HEK293 (cell line): Measurements from ENCODE around the gene RTN4RL2.

Source experiments
- CTCF ChIP-seq: fragments of 450-650 bp; formaldehyde crosslinking; IDR thresholded peaks from 2 replicates; pipeline ENCODE4 v1.5.1; 2016; ENCODE audit warnings: missing biosample characterization, missing genetic modification characterization
- ELK4 ChIP-seq: IDR thresholded peaks from 2 replicates; pipeline ENCODE4 v1.6.1; 2011; ENCODE audit warnings: mild to moderate bottlenecking, low read depth, low read length, borderline replicate concordance
- KLF17 ChIP-seq: fragments of 450-650 bp; formaldehyde crosslinking; IDR thresholded peaks from 2 replicates; pipeline ENCODE4 v1.5.1; 2016; ENCODE audit warnings: missing biosample characterization, missing genetic modification characterization
- MYNN ChIP-seq: fragments of 450-650 bp; formaldehyde crosslinking; IDR thresholded peaks from 2 replicates; pipeline ENCODE4 v1.5.1; 2016; ENCODE audit warnings: missing biosample characterization, missing genetic modification characterization, borderline replicate concordance
- ZNF580 ChIP-seq: fragments of 450-650 bp; formaldehyde crosslinking; IDR thresholded peaks from 2 replicates; pipeline ENCODE4 v1.5.1; 2016; ENCODE audit warnings: missing biosample characterization, missing genetic modification characterization

- no peak for TF ChIP-seq MYNN (tag by site-specific recombination)
- TF ChIP-seq KLF17 (tag by site-specific recombination) = no peak
- no peak for TF ChIP-seq ZNF580 (tag by site-specific recombination)
- no peak for TF ChIP-seq CTCF (tag by site-specific recombination)
- no peak for TF ChIP-seq ELK4
Observed at GRCh38 chr11:57422669-57423068, 37.7 kb upstream of the RTN4RL2 start.
